ENCODE measurements around the gene SDHC. TPM values are rescaled to one million over a fixed set of nuclear protein-coding genes. Genes with fewer than 3 reads are reported as not detected.
A peak's percentile ranks its signal among the peaks of the same experiment; 100 is the strongest.

Gene SDHC
- total and polyA plus RNA-seq, 2 of the 13 experiments (the other 11 are each of a cell fraction or from before 2014, with no cell fraction given) = 27.1 to 229 TPM

DNA sequence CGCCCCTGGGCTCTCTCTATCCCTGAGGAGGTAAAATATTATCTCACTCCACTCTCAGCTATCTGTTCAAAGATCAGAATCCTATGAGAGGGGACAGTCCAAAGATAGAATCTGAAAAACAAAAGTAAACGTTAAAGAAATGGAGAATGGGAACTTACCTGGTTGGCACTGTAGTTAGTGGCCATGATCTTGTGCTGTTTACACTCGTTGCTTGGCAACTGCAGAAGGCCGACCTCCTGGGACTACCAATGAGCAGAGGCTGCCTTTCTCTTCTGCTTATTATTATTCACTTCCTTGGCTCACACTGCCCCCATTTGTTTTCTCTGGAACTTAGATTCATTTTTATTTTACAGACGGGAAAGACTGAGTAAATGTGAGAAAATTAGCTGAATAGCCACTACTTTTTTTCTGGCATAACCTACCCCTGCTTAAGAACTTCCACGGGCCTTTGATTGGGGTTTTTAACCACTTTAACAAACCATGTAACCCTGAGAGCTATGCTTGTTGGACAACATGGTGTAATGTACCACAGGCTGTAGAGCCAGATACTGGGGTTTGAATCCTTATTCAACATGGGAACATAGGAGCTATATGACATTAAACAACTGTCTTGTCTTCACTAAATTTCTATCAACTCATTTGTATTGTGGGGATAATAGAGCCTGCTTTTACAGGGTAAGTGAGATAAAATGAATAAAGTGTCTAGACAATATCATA, 53.7 kb downstream of the SDHC start, which contains the start of gene CFAP126 (continued):
- TF ChIP-seq, protein P1, sequence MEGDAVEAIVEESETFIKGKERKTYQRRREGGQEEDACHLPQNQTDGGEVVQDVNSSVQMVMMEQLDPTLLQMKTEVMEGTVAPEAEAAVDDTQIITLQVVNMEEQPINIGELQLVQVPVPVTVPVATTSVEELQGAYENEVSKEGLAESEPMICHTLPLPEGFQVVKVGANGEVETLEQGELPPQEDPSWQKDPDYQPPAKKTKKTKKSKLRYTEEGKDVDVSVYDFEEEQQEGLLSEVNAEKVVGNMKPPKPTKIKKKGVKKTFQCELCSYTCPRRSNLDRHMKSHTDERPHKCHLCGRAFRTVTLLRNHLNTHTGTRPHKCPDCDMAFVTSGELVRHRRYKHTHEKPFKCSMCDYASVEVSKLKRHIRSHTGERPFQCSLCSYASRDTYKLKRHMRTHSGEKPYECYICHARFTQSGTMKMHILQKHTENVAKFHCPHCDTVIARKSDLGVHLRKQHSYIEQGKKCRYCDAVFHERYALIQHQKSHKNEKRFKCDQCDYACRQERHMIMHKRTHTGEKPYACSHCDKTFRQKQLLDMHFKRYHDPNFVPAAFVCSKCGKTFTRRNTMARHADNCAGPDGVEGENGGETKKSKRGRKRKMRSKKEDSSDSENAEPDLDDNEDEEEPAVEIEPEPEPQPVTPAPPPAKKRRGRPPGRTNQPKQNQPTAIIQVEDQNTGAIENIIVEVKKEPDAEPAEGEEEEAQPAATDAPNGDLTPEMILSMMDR (CRISPR knock-in tag; IDR thresholded peaks at IDR 0.05) = peak; percentile 67
- TF ChIP-seq MXD4 (CRISPR knock-in tag; IDR thresholded peaks at IDR 0.05) = no peak
- TF ChIP-seq, protein P2, sequence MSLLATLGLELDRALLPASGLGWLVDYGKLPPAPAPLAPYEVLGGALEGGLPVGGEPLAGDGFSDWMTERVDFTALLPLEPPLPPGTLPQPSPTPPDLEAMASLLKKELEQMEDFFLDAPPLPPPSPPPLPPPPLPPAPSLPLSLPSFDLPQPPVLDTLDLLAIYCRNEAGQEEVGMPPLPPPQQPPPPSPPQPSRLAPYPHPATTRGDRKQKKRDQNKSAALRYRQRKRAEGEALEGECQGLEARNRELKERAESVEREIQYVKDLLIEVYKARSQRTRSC (CRISPR knock-in tag; IDR thresholded peaks at IDR 0.05; ENCODE audit: low read depth) = no peak
- TF ChIP-seq KMT2A (CRISPR knock-in tag; IDR thresholded peaks at IDR 0.05) = no peak
- TF ChIP-seq NR1H2 (CRISPR knock-in tag; IDR thresholded peaks at IDR 0.05; ENCODE audit: borderline replicate concordance, low read depth) = no peak
- TF ChIP-seq KDM5A (IDR thresholded peaks at IDR 0.05; ENCODE audit: borderline replicate concordance, low read length) = no peak; the same call in 1 of the 2 replicates
- TF ChIP-seq MATR3 (CRISPR knock-in tag; IDR thresholded peaks at IDR 0.05) = no peak
- TF ChIP-seq ZFYVE20 (CRISPR knock-in tag; IDR thresholded peaks at IDR 0.05; ENCODE audit: borderline replicate concordance, low read depth) = no peak
- TF ChIP-seq ZNF766 (CRISPR knock-in tag; IDR thresholded peaks at IDR 0.05; ENCODE audit: borderline replicate concordance) = no peak
- TF ChIP-seq, protein P3, sequence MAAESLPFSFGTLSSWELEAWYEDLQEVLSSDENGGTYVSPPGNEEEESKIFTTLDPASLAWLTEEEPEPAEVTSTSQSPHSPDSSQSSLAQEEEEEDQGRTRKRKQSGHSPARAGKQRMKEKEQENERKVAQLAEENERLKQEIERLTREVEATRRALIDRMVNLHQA (CRISPR knock-in tag; IDR thresholded peaks at IDR 0.05) = no peak
- TF ChIP-seq FOXA3 (CRISPR knock-in tag; IDR thresholded peaks at IDR 0.05) = peak; percentile 87
- TF ChIP-seq, protein P4, sequence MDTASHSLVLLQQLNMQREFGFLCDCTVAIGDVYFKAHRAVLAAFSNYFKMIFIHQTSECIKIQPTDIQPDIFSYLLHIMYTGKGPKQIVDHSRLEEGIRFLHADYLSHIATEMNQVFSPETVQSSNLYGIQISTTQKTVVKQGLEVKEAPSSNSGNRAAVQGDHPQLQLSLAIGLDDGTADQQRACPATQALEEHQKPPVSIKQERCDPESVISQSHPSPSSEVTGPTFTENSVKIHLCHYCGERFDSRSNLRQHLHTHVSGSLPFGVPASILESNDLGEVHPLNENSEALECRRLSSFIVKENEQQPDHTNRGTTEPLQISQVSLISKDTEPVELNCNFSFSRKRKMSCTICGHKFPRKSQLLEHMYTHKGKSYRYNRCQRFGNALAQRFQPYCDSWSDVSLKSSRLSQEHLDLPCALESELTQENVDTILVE (CRISPR knock-in tag; IDR thresholded peaks at IDR 0.05) = no peak
- no peak for TF ChIP-seq FOSL1 (CRISPR knock-in tag; IDR thresholded peaks at IDR 0.05; ENCODE audit: borderline replicate concordance)
- 0 out of 2 replicates have a peak, but pooled peaks have one; percentile 1 for TF ChIP-seq SMC3 (IDR thresholded peaks at IDR 0.05; ENCODE audit: low read length)
- TF ChIP-seq RBFOX2 (IDR thresholded peaks at IDR 0.05; ENCODE audit: low read depth, low read length) = no peak
- no peak for TF ChIP-seq CBX1 (IDR thresholded peaks at IDR 0.05; ENCODE audit: low read depth)
- no peak for TF ChIP-seq TCF7 (IDR thresholded peaks at IDR 0.05; ENCODE audit: low read depth)
- peak; percentile 64 for TF ChIP-seq STAG1 (CRISPR knock-in tag; IDR thresholded peaks at IDR 0.05)
- TF ChIP-seq CREB1 (IDR thresholded peaks at IDR 0.05) = no peak
- peak; percentile 20; the same call in 1 of the 2 replicates for TF ChIP-seq CREB1 (CRISPR knock-in tag; IDR thresholded peaks at IDR 0.05)
- peak; percentile 99 for TF ChIP-seq ZNF264 (CRISPR knock-in tag; IDR thresholded peaks at IDR 0.05)
- TF ChIP-seq SUZ12 (IDR thresholded peaks at IDR 0.05; ENCODE audit: low read depth, low read length) = no peak
- no peak for TF ChIP-seq NKX3-1 (CRISPR knock-in tag; IDR thresholded peaks at IDR 0.05)
- no peak for TF ChIP-seq TBX3 (IDR thresholded peaks at IDR 0.05; ENCODE audit: borderline replicate concordance)
- TF ChIP-seq, protein P5, sequence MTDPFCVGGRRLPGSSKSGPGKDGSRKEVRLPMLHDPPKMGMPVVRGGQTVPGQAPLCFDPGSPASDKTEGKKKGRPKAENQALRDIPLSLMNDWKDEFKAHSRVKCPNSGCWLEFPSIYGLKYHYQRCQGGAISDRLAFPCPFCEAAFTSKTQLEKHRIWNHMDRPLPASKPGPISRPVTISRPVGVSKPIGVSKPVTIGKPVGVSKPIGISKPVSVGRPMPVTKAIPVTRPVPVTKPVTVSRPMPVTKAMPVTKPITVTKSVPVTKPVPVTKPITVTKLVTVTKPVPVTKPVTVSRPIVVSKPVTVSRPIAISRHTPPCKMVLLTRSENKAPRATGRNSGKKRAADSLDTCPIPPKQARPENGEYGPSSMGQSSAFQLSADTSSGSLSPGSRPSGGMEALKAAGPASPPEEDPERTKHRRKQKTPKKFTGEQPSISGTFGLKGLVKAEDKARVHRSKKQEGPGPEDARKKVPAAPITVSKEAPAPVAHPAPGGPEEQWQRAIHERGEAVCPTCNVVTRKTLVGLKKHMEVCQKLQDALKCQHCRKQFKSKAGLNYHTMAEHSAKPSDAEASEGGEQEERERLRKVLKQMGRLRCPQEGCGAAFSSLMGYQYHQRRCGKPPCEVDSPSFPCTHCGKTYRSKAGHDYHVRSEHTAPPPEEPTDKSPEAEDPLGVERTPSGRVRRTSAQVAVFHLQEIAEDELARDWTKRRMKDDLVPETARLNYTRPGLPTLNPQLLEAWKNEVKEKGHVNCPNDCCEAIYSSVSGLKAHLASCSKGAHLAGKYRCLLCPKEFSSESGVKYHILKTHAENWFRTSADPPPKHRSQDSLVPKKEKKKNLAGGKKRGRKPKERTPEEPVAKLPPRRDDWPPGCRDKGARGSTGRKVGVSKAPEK (CRISPR knock-in tag; IDR thresholded peaks at IDR 0.05; ENCODE audit: borderline replicate concordance) = no peak
- no peak for TF ChIP-seq RFX5 (IDR thresholded peaks at IDR 0.05; ENCODE audit: low read depth, low read length)
